H1 (cell line): ENCODE results near the gene COMT. TPM values are rescaled to one million over a fixed set of nuclear protein-coding genes. Genes with fewer than 3 reads are reported as not detected.

Source experiments
- CTCF ChIA-PET: fragments of 300-600 bp; sonication (Branson Sonifier 250); formaldehyde crosslinking; loops from one replicate; lab custom pipeline; 2021; ENCODE audit not compliant: partially characterized antibody; lab: Charles Lee
- POLR2A ChIA-PET: fragments of 300-600 bp; sonication (Branson Sonifier 250); formaldehyde crosslinking; loops from one replicate; lab custom pipeline; 2021; ENCODE audit warnings: inconsistent platforms; ENCODE audit not compliant: partially characterized antibody; lab: Charles Lee
- DNase-seq, 2 experiments: peaks; one replicate each; pipeline versions ENCODE4 v3.0.0 to v3.0.0-alpha.2; 2010 to 2022; ENCODE audit warnings: low spot score in 2 of 2, low read depth in 1 of 2, mixed read lengths in 1 of 2
- FAIRE-seq: peaks from 2 replicates; lab custom pipeline; 2011; peaks lifted over from hg19 to GRCh38; lab: Jason Lieb, UNC
- H2AFZ ChIP-seq: 2 replicates; pipeline ENCODE4 v1.8.1; 2012; ENCODE audit warnings: low read length, inconsistent platforms
- H2AK5ac ChIP-seq: 2 replicates; pipeline ENCODE4 v1.6.1; 2013; ENCODE audit warnings: low read depth, low read length
- H2BK120ac ChIP-seq: replicated peaks from 2 replicates; pipeline ENCODE3; 2013; ENCODE audit warnings: low read depth, low read length, inconsistent platforms
- H2BK12ac ChIP-seq: 2 replicates; pipeline ENCODE4 v1.6.1; 2013; ENCODE audit warnings: low read depth, low read length
- H2BK15ac ChIP-seq: 2 replicates; pipeline ENCODE4 v1.6.1; 2013; ENCODE audit warnings: low read length
- H2BK20ac ChIP-seq: 2 replicates; pipeline ENCODE4 v1.6.1; 2013; ENCODE audit warnings: low read length
- H2BK5ac ChIP-seq: 2 replicates; pipeline ENCODE4 v1.6.1; 2013; ENCODE audit warnings: low read depth, low read length
- H3K14ac ChIP-seq: 2 replicates; pipeline ENCODE4 v1.6.1; 2013; ENCODE audit warnings: inconsistent platforms; ENCODE audit not compliant: insufficient read length
- H3K18ac ChIP-seq: 2 replicates; pipeline ENCODE4 v1.6.1; 2013; ENCODE audit warnings: low read length; ENCODE audit errors: extremely low read depth
- H3K23ac ChIP-seq: 2 replicates; pipeline ENCODE4 v1.6.1; 2013; ENCODE audit warnings: inconsistent platforms; ENCODE audit not compliant: insufficient read length
- H3K23me2 ChIP-seq: 2 replicates; pipeline ENCODE4 v1.6.1; 2013; ENCODE audit warnings: low read depth, low read length
- H3K27ac ChIP-seq: 2 replicates; pipeline ENCODE4 v1.6.1; 2011; ENCODE audit warnings: low read depth, low read length, inconsistent platforms
- H3K27me3 ChIP-seq, 4 experiments: replicated peaks in 1 of 4; 1 replicate in 1 of 4; 2 replicates in 3 of 4; pipeline versions ENCODE4 v1.6.1 to v1.8.1; 2011 to 2013; ENCODE audit warnings: low read length in 3 of 4, mild to moderate bottlenecking in 3 of 4, inconsistent platforms in 2 of 4, mixed read lengths in 2 of 4, moderate library complexity in 1 of 4; ENCODE audit not compliant: control insufficient read depth in 3 of 4, insufficient read depth in 3 of 4; ENCODE audit errors: extremely low read depth in 1 of 4
- H3K36me3 ChIP-seq, 4 experiments: 2 replicates each; pipeline versions ENCODE4 v1.6.1 to v1.8.1; 2011 to 2013; ENCODE audit warnings: mild to moderate bottlenecking in 4 of 4, low read length in 3 of 4, moderate library complexity in 2 of 4, control low read depth in 1 of 4, inconsistent platforms in 1 of 4; ENCODE audit not compliant: insufficient read depth in 4 of 4, control insufficient read depth in 2 of 4
- H3K4ac ChIP-seq: replicated peaks from 2 replicates; pipeline ENCODE3; 2013; ENCODE audit warnings: low read length, low read depth, mixed read lengths, inconsistent platforms; ENCODE audit not compliant: insufficient read length
- H3K4me1 ChIP-seq, 4 experiments: replicated peaks in 1 of 4; 1 replicate in 1 of 4; 2 replicates in 3 of 4; pipeline versions ENCODE4 v1.6.1 to v1.8.1; 2011 to 2013; ENCODE audit warnings: low read length in 3 of 4, inconsistent platforms in 2 of 4, mixed read lengths in 1 of 4; ENCODE audit not compliant: insufficient read depth in 4 of 4, control insufficient read depth in 3 of 4
- H3K4me2 ChIP-seq, 2 experiments: 2 replicates each; pipeline versions ENCODE4 v1.6.1 to v1.8.1; 2011 to 2013; ENCODE audit warnings: low read depth in 2 of 2, low read length in 2 of 2, control low read depth in 1 of 2, inconsistent platforms in 1 of 2, mild to moderate bottlenecking in 1 of 2; ENCODE audit not compliant: insufficient read depth in 1 of 2
- H3K4me3 ChIP-seq, 4 experiments: fragments of 200-600, 300-600 bp in 1 of 4; sonication (generic), shearing (Covaris generic), sonication (Bioruptor Twin) in 1 of 4; 2 replicates each; pipeline versions ENCODE4 v1.5.1 to v1.8.1; 2011 to 2016; ENCODE audit warnings: low read length in 4 of 4, low read depth in 3 of 4, control low read depth in 2 of 4, inconsistent platforms in 2 of 4, mild to moderate bottlenecking in 2 of 4, mixed read lengths in 1 of 4, moderate library complexity in 1 of 4; ENCODE audit not compliant: insufficient read depth in 2 of 4; ENCODE audit errors: extremely low read depth in 1 of 4
- H3K56ac ChIP-seq: replicated peaks from 2 replicates; pipeline ENCODE3; 2013; ENCODE audit warnings: low read depth, mild to moderate bottlenecking, mixed read lengths, low read length, inconsistent platforms; ENCODE audit not compliant: insufficient read length
- H3K79me1 ChIP-seq: 2 replicates; pipeline ENCODE4 v1.6.1; 2013; ENCODE audit warnings: low read depth, low read length, control low read depth
- H3K79me2 ChIP-seq, 2 experiments: 2 replicates each; pipeline versions ENCODE4 v1.6.1 to v1.8.1; 2012 to 2013; ENCODE audit warnings: low read length in 2 of 2, mild to moderate bottlenecking in 2 of 2, inconsistent platforms in 1 of 2; ENCODE audit not compliant: insufficient read depth in 2 of 2, control insufficient read depth in 1 of 2
- H3K9ac ChIP-seq, 4 experiments: replicated peaks in 1 of 4; 1 replicate in 1 of 4; 2 replicates in 3 of 4; pipeline versions ENCODE4 v1.6.1 to v1.8.1; 2011 to 2013; ENCODE audit warnings: low read depth in 3 of 4, low read length in 3 of 4, control low read depth in 2 of 4, mild to moderate bottlenecking in 2 of 4, moderate library complexity in 2 of 4, inconsistent platforms in 1 of 4; ENCODE audit errors: extremely low read depth in 1 of 4
- H3K9me3 ChIP-seq, 2 experiments: 2 replicates each; pipeline versions ENCODE4 v1.6.1 to v1.8.1; 2012 to 2013; ENCODE audit warnings: mild to moderate bottlenecking in 2 of 2, moderate library complexity in 2 of 2, control low read depth in 1 of 2, inconsistent platforms in 1 of 2, low read depth in 1 of 2, low read length in 1 of 2, mixed read lengths in 1 of 2; ENCODE audit not compliant: insufficient read depth in 2 of 2
- H4K20me1 ChIP-seq, 2 experiments: replicated peaks in 1 of 2; 2 replicates each; pipeline versions ENCODE3 to v1.8.1; 2011 to 2013; ENCODE audit warnings: inconsistent platforms in 2 of 2, low read length in 2 of 2, mild to moderate bottlenecking in 1 of 2; ENCODE audit not compliant: insufficient read depth in 2 of 2, control insufficient read depth in 1 of 2
- H4K5ac ChIP-seq: 2 replicates; pipeline ENCODE4 v1.6.1; 2013; ENCODE audit warnings: low read length, low read depth, mixed read lengths, inconsistent platforms; ENCODE audit not compliant: insufficient read length
- H4K8ac ChIP-seq: 2 replicates; pipeline ENCODE4 v1.8.0; 2013; ENCODE audit warnings: mild to moderate bottlenecking, moderate library complexity, low read length, inconsistent platforms; ENCODE audit not compliant: insufficient read depth; ENCODE audit errors: extremely low read depth
- H4K91ac ChIP-seq: replicated peaks from 2 replicates; pipeline ENCODE3; 2013; ENCODE audit warnings: low read length, mixed read lengths, inconsistent platforms; ENCODE audit not compliant: insufficient read length
- CTCF ChIP-seq, 3 experiments: IDR thresholded peaks; 1 replicate in 2 of 3; 2 replicates in 1 of 3; pipeline versions ENCODE4 v1.5.1 to v1.6.1; 2011; ENCODE audit warnings: low read length in 3 of 3, mild to moderate bottlenecking in 3 of 3, inconsistent platforms in 2 of 3, low read depth in 1 of 3, moderate library complexity in 1 of 3; ENCODE audit not compliant: insufficient read depth in 1 of 3; ENCODE audit errors: control extremely low read depth in 1 of 3
- HDAC6 ChIP-seq: IDR thresholded peaks from one replicate; pipeline ENCODE4 v1.7.1; 2012; ENCODE audit warnings: low read depth, mild to moderate bottlenecking, inconsistent platforms, low read length, moderate library complexity
- JUN ChIP-seq: IDR thresholded peaks from 2 replicates; pipeline ENCODE4 v1.6.1; 2011; ENCODE audit warnings: low read depth, mild to moderate bottlenecking, improper control_type of control experiment, low read length
- NRF1 ChIP-seq: IDR thresholded peaks from 2 replicates; pipeline ENCODE4 v1.6.1; 2011; ENCODE audit warnings: mild to moderate bottlenecking, low read depth, low read length, improper control_type of control experiment
- POU5F1 ChIP-seq: IDR thresholded peaks from 2 replicates; pipeline ENCODE4 v1.6.1; 2011; ENCODE audit warnings: low read depth, mild to moderate bottlenecking, low read length, moderate library complexity
- SP4 ChIP-seq: IDR thresholded peaks from 2 replicates; pipeline ENCODE4 v1.6.1; 2012; ENCODE audit warnings: low read length, inconsistent platforms
- YY1 ChIP-seq: IDR thresholded peaks from 2 replicates; pipeline ENCODE4 v1.6.1; 2011; ENCODE audit warnings: low read depth, mild to moderate bottlenecking, low read length
- WGBS, 2 experiments: shearing (Covaris generic) in 1 of 2; methylation state at CpG; one replicate each; pipeline versions ENCODE4 v1.1.6 to v1.1.7; 2013 to 2015; ENCODE audit warnings: low lambda C conversion rate in 2 of 2, mixed read lengths in 2 of 2, inconsistent platforms in 1 of 2, low coverage in 1 of 2, missing lambda C conversion rate in 1 of 2; ENCODE audit not compliant: insufficient replicate concordance in 2 of 2, insufficient coverage in 1 of 2, insufficient read length in 1 of 2; ENCODE audit errors: extremely low coverage in 1 of 2, missing lambda C conversion rate in 1 of 2; 5-methylcytosine and 5-hydroxymethylcytosine counted together
- polyA plus RNA-seq, 7 experiments: library from polyadenylated mRNA; depleted of rRNA in 3 of 7; stranded (reverse) in 5 of 7; unstranded in 2 of 7; fragments of >200 nt in 5 of 7; fragments of 200-250 nt in 2 of 7; gene quantifications; 1 replicate in 5 of 7; 2 replicates in 1 of 7; 4 replicates in 1 of 7; pipeline versions ENCODE4 v1.2.1 to v1.2.3, GENCODE V29; 2011 to 2013; ENCODE audit warnings: missing spikeins in 2 of 7, mixed read lengths in 2 of 7
- total RNA-seq: library from RNA; stranded (reverse); fragmentation: NEBNext Ultra II Directional; extraction: Animal tissue kit (Norgen Biotek cat#: 25700); gene quantifications from 2 replicates; pipeline ENCODE4 v1.2.1, GENCODE V29; 2021

The COMT gene
- total and polyA plus RNA-seq, 2 of the 8 experiments (the other 6 are each of a cell fraction or from before 2014, with no cell fraction given) = 15.2 to 33.7 TPM

- Histone ChIP-seq H2AK5ac (peak overlapping the region; percentile 61; the same call in 1 of the 2 replicates), H3K4me1 (peaks cover 4 to 31% (median 18%) of the 10 kb centered on the region in 4 experiments), H3K9me3 (no peaks in the 10 kb centered on the region), H3K79me1 (peaks cover 3% of the 10 kb centered on the region), H3K18ac (no peak overlapping the region; the same call in 1 of the 2 replicates), H2BK120ac (no peak overlapping the region), H3K23ac (no peak overlapping the region), H3K4ac (peak overlapping the region; percentile 51), H2BK5ac (no peak overlapping the region), H3K79me2 (no peaks in the 10 kb centered on the region), H3K4me3 (no peak overlapping the region), H3K27me3 (no peaks in the 10 kb centered on the region), H3K36me3 (no peaks in the 10 kb centered on the region), H2BK20ac (no peak overlapping the region), H2AFZ (no peak overlapping the region), H3K4me2 (no peak overlapping the region), H4K20me1 (peaks cover 0 to 2% of the 10 kb centered on the region in 2 experiments), H3K56ac (no peak overlapping the region), H3K14ac (no peak overlapping the region), H4K91ac (peak overlapping the region; percentile 69), H3K27ac (no peak overlapping the region), H3K23me2 (no peaks in the 10 kb centered on the region), H3K9ac (no peak overlapping the region), H4K8ac (no peak overlapping the region; the same call in 1 of the 2 replicates), H2BK15ac (peak overlapping the region; percentile 88; the same call in 1 of the 2 replicates), H2BK12ac (peak overlapping the region; percentile 33; the same call in 1 of the 2 replicates), H4K5ac (peak overlapping the region; percentile 5)
- ChIA-PET POLR2A (interaction anchor here (0.8 to 1.3 kb wide), 2 partner anchors 12 to 15 kb away, joined by 3 read pairs; no protein-coding TSS in a partner anchor), CTCF (interaction anchor here (0.8 to 1.5 kb wide), 4 partner anchors 12 to 53 kb away, joined by 4 to 6 read pairs (median 6); no protein-coding TSS in a partner anchor)
- FAIRE-seq (no peak), DNase-seq (no peak)
- WGBS, 2 experiments = 86% methylated on average over 11 of the region's 11 CpGs; no CpG with 5 or more reads in 1 of the 2 experiments
- no peak for TF ChIP-seq CTCF (IDR thresholded peaks at IDR 0.05; ENCODE audit: control extremely low read depth in 1 of 3, insufficient read depth in 1 of 3, low read depth in 1 of 3, low read length in 3 of 3)
- TF ChIP-seq SP4 = no peak
- TF ChIP-seq HDAC6 = no peak
- TF ChIP-seq YY1 = no peak
- TF ChIP-seq POU5F1 = no peak
- no peak for TF ChIP-seq NRF1
- TF ChIP-seq JUN = no peak
Measured at GRCh38 chr22:20001082-20001638, 59.6 kb downstream of the COMT start.
